ENCODE results near the gene GJB2. TPM values are rescaled to one million over a fixed set of nuclear protein-coding genes. Genes with fewer than 3 reads are reported as not detected.

GJB2 gene
- total and polyA plus RNA-seq, 2 experiments from 2014 or later, result not detected

- TF ChIP-seq, protein P1, sequence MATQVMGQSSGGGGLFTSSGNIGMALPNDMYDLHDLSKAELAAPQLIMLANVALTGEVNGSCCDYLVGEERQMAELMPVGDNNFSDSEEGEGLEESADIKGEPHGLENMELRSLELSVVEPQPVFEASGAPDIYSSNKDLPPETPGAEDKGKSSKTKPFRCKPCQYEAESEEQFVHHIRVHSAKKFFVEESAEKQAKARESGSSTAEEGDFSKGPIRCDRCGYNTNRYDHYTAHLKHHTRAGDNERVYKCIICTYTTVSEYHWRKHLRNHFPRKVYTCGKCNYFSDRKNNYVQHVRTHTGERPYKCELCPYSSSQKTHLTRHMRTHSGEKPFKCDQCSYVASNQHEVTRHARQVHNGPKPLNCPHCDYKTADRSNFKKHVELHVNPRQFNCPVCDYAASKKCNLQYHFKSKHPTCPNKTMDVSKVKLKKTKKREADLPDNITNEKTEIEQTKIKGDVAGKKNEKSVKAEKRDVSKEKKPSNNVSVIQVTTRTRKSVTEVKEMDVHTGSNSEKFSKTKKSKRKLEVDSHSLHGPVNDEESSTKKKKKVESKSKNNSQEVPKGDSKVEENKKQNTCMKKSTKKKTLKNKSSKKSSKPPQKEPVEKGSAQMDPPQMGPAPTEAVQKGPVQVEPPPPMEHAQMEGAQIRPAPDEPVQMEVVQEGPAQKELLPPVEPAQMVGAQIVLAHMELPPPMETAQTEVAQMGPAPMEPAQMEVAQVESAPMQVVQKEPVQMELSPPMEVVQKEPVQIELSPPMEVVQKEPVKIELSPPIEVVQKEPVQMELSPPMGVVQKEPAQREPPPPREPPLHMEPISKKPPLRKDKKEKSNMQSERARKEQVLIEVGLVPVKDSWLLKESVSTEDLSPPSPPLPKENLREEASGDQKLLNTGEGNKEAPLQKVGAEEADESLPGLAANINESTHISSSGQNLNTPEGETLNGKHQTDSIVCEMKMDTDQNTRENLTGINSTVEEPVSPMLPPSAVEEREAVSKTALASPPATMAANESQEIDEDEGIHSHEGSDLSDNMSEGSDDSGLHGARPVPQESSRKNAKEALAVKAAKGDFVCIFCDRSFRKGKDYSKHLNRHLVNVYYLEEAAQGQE (IDR thresholded peaks at IDR 0.05; ENCODE audit: unreplicated experiment), result no peak
- no peak for TF ChIP-seq JUNB (IDR thresholded peaks at IDR 0.05; ENCODE audit: unreplicated experiment)
These were observed 24.3 kb downstream of the GJB2 start (continued) for GRCh38 chr13:20168396-20168795.

DNA sequence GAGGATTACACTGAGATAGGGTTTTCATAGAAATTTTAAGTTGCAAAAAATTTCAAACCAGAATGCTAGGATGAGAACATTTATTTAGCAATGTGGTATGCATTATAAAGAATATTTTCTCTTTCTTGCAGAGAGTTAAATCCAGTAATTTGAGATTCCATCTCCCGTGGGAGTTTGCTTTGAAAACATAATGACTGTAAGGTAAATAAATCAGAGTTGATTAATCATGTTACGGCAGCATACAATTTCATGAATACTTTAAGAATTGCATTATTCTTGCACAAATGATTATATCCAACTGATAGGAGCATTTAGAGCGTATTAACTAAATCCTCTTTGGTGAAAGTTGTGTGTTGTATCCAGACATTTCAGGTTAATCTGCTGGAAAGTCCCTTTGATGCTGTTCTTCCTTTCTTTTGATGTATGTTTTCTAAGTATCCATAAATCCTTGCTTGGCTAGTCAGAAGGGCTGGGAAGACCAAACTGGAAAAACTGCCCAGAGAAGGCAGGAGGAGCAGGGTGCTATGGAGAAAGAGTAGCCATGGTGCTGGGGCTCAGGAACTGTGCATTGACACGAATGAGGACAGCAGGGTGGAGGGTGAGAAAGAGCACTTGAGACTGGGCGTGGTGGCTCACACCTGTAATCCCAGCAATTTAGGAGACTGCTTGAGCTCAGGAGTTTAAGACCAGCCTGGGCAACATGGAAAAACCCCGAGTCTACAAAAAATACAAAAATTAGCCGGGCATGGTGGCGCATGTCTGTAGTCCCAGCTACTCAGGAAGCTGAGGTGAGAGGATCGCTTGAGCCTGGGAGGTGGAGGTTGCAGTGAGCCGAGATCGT, 27.1 kb downstream of the GJB2 start:
- no peaks in the 10 kb centered on the region for H4K20me1 ChIP-seq (replicated peaks; ENCODE audit: insufficient read depth)
- H3K27me3 ChIP-seq (ENCODE audit: insufficient read depth), result peaks cover 26% of the 10 kb centered on the region
- H3K4me1 Mint-ChIP-seq, result peaks cover 8% of the 10 kb centered on the region
- ATAC-seq (no peak), DNase-seq (ENCODE audit: low spot score) (no peak)
- no peak overlapping the region for H3K4me3 Mint-ChIP-seq
- H2AFZ ChIP-seq, result peak overlapping the region; percentile 23; the same call in 1 of the 2 replicates
- H3K36me3 Mint-ChIP-seq (ENCODE audit: low read depth), result no peaks in the 10 kb centered on the region
- H3K27me3 Mint-ChIP-seq (ENCODE audit: insufficient read depth, low read depth, poor library complexity), result peaks cover 35% of the 10 kb centered on the region
- H3K27ac Mint-ChIP-seq, result no peak overlapping the region
- H3K9me2 ChIP-seq (ENCODE audit: insufficient read depth), result no peaks in the 10 kb centered on the region
- no peak overlapping the region for H3K27ac ChIP-seq (ENCODE audit: low read depth)
- H3K4me2 ChIP-seq, result no peak overlapping the region
- H3K4me1 ChIP-seq (ENCODE audit: insufficient read depth), result peaks cover 4% of the 10 kb centered on the region; the same call in 1 of the 2 replicates
- no peaks in the 10 kb centered on the region for H3K79me2 ChIP-seq (replicated peaks; ENCODE audit: insufficient read depth)
- H3F3A ChIP-seq (replicated peaks; ENCODE audit: low read depth), result 0 out of 2 replicates have a peak, but pooled peaks cover 3% of the 10 kb centered on the region
- H3K4me3 ChIP-seq, result no peak overlapping the region
- no peaks in the 10 kb centered on the region for H3K36me3 ChIP-seq (ENCODE audit: insufficient read depth)
- H3K9me3 Mint-ChIP-seq, result no peaks in the 10 kb centered on the region
- TF ChIP-seq JUNB (IDR thresholded peaks at IDR 0.05; ENCODE audit: unreplicated experiment), result no peak
- no peak for TF ChIP-seq ZNF331 (CRISPR knock-in tag; IDR thresholded peaks at IDR 0.05; ENCODE audit: low read depth)
- TF ChIP-seq, protein P1 (IDR thresholded peaks at IDR 0.05; ENCODE audit: unreplicated experiment), result no peak
- TF ChIP-seq CREB1 (CRISPR knock-in tag; IDR thresholded peaks at IDR 0.05; ENCODE audit: low read depth), result no peak
- TF ChIP-seq EZH2 (IDR thresholded peaks at IDR 0.05; ENCODE audit: low read depth, unreplicated experiment), result no peak
- TF ChIP-seq, protein P2, sequence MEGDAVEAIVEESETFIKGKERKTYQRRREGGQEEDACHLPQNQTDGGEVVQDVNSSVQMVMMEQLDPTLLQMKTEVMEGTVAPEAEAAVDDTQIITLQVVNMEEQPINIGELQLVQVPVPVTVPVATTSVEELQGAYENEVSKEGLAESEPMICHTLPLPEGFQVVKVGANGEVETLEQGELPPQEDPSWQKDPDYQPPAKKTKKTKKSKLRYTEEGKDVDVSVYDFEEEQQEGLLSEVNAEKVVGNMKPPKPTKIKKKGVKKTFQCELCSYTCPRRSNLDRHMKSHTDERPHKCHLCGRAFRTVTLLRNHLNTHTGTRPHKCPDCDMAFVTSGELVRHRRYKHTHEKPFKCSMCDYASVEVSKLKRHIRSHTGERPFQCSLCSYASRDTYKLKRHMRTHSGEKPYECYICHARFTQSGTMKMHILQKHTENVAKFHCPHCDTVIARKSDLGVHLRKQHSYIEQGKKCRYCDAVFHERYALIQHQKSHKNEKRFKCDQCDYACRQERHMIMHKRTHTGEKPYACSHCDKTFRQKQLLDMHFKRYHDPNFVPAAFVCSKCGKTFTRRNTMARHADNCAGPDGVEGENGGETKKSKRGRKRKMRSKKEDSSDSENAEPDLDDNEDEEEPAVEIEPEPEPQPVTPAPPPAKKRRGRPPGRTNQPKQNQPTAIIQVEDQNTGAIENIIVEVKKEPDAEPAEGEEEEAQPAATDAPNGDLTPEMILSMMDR (conservative IDR thresholded peaks at IDR 0.05; ENCODE audit: low read depth in 2 of 2), result no peak
- TF ChIP-seq ZNF114 (CRISPR knock-in tag; IDR thresholded peaks at IDR 0.05), result no peak
- no peak for TF ChIP-seq STAT1 (IDR thresholded peaks at IDR 0.05; ENCODE audit: unreplicated experiment)
